Measurements from ENCODE around the gene MROH2B.
"Not testable (repeated sequence)": the region's sequence is repeated elsewhere in the genome, so short reads cannot be mapped to it uniquely, and the experiment has no call there.

MROH2B gene

DNA sequence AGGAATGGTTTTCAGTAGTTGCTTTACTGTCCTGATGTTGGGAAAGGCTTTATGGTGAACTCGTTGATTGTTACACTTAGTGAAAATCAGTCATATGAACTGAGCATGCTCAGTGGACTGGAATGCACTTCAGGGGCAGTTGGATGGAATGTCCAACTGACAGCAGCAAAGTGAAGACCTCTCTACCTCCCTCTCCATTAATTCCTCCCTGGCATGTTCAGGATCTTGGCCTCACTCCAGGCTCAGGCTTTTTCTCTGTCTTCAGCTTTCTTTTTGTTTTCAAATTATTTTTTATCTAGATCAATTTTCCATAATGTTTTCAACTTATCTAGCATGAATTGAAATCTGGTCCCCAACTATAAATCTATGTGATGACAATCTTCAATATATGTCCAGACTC is at the start of gene MROH2B:
MROH2B (minus strand) TSS at position 101 of the 400 bp plus-strand sequence. CDS start 490 bp downstream, outside the sequence.
- no peak for DNase-seq

DNA sequence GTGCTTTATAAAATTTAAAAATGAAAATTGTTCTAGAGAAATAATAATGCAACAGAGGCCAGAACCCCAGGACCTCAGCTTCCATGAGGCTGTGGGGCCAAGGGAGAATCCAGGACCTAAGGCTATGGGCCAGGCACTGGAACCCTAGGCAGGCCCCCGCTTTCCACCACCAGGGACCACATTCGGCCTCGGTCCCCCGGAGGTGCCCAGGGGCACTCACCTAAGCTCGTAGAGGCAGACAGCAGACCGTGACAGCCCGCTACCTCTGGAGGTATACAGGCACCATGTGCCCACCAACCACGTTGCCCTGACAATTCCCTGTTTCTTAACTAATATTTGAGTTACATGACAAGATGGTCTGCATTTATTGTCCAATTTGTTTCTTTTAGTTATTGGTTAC is 49.5 kb upstream of the MROH2B start:
- no peak for DNase-seq

DNA sequence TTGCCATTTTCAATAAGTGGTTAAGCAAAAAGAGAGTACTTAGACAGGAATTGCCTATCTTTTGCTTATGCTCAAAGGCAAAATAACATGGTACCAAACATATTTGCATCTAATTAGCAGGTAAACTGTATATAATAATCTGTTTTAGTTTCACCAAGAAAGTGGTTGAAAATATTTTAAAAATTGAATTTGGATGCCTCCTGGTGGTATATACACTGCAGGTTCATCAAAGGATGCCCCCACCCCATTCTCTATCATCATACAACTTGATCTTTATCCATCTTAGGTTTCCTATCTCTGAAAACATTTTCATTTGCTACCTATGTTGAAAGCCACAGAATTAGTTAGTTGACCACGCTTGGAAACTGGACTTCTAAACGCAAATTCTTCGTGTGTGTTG is 47.0 kb upstream of the MROH2B start:
- no peak for DNase-seq

DNA sequence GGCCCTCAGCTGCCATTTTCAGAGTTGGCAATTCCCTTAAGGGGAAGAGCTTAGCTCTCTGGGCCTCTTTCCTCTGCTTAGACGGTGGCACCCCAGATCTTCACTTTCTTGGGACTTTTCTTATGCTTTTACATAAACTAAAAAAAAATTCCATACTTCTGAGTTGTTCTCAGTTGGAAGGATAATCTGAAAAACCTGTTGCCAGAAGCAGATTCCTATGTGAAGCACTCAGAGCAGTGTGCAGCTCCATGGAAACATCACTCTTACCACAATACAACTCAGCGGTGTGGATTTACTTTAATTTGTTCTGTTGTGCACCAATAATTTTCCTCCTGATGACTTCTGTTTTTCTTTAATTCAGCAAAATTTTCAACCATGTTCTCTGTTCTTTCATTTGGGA is 44.1 kb upstream of the MROH2B start:
- DNase-seq = no peak

DNA sequence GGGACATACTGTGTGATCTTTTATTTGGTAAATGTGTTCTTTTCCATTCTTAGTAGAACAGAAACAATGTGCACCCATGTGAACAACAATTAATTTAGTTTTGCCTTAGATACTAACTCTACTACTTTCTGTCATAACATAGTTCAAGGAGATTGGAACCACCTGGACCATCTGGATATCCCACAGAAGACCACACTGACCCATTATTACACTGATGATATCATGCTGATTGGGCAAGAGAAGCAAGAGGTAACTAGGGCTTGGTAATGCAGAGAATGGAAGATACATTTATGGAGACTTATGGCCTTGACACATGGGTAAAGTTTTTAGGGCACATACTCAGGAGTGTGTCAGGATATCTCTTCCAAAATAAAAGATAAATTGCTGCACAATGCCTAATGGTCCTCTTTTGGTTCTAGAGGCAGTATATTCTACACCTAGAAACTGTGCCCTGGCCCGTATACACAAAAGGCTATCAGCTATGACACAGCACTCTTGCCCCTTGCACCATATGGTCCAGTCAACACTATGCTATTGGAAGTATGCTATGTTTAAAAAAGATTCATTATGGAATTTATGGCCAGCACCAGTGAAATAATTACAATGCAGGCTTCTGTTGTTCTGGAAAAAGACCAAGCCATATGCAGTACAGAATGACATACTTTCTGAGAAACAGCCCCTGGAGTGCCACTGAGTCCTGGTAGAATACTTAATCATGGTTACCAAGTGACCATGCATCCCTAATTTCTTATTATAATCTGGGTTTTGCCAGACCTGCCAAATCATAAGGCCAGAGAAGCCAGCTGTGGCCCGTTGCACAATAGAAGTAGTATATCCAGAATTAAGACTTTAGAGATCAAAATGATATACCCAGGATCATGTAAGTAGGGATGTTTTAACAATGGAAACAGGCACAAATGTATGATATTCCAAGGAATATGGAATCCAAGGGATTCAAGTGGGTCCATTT is 41.6 kb upstream of the MROH2B start:
- no peak for DNase-seq

DNA sequence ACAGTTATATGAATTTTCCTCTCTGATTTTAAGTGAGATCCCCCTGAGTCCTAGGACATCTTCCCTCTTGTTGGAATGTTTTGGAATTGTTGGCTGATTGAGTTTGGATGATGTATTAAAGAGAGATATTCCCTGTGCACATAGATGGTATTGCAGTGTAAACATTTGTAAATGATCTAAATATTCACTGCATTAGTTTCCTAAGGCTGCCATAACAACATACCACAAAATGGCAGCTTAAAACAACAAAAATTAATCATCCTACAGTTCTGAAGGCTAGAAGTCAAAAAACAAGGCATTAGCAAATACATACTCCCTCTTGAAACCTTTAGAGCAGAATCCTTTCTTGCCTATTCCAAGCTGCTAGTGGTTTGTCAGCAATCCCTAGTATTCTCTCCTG is 38.0 kb upstream of the MROH2B start:
- no peak for DNase-seq

DNA sequence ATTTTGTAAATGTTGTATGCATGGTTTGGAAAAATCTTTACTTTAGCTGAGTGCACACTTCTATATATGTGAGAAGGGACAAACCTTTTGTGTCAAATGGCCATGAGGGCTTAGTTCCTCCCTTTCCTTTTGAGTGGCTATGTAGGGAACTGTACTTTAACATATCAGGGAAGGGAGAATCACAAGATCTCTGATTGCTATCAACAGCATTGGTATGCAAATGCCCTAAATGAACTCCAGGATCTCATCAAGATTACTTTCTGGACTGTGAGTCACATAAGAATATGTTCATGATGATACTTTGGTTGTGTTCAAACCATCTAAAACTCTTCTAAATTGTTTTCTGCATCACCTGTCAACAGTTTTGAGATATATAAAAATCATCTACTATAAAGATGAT is 31.2 kb upstream of the MROH2B start:
- no peak for DNase-seq

DNA sequence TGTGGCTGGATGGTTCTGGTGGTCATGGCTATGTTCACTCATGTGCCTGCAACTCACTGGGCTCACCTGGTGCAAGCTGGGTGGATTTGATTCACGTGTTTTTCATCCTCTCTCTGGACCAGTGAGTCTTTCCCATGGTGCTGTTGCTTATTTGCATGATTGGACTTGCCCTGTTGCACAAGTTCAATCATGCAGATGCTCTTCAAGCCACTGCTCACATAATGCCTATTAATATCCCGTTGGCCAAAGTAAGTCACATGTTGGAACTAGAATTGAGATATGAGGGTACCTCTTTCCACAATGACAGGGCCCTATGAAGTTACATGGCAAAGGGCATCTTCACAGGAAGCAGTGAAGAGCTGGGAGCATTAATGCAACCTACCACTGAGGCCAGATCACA is 26.5 kb upstream of the MROH2B start:
- no peak for DNase-seq

DNA sequence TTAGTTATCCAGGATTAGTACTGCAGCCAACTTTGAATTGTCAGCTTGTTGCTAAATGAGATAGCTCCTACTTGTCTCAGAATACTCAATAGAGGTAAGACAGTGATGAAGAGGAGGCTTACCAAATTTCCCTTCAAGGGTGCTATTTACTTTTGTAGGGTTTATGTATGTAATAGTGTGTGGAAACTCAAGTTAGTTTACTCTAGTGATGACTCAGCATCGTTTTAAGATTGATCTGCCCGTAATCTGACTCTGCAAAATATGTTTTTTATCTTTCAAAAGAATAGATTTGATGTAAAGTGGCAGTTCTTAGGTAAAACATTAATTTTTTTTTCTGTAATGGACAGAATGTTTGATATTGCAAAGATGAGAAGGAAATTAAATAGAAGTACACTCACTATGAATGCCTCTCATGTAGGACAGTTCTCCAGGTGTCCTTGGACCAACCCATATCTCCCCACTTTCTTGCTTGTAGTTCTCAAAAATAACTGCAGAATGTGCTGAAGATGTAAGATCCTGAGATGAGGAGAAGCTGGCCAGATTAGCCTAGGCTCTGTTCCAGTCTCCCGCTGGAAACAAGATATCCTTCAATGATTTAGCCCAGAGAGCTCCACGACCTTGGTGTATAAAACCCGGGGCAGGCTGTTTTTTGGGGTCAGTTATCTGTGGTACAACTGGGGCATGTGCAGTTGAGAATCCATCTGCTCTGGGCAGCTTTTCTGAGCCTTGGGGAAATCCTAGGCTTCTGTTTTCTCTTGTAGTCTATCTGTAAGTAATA is 24.4 kb upstream of the MROH2B start:
- no peak for DNase-seq

DNA sequence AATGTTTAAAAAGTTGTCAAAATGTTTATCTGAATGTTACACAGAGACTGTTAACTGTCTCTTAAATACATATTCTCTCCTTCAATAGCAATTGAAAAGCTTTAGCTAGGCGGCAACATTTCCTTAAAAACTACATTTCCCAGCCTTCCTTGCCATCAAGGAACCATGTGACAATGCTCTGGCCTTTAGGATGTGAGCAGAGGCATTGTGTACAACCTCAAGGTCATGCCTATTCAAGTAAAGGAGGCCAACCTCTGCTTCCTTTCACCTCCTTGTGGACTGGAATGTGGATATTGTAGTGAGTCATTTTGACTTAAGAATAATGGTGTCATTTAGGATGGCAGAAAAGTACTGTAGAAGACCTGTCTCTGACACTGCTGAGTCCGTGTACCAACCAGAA is 23.7 kb upstream of the MROH2B start:
- no peak for DNase-seq

DNA sequence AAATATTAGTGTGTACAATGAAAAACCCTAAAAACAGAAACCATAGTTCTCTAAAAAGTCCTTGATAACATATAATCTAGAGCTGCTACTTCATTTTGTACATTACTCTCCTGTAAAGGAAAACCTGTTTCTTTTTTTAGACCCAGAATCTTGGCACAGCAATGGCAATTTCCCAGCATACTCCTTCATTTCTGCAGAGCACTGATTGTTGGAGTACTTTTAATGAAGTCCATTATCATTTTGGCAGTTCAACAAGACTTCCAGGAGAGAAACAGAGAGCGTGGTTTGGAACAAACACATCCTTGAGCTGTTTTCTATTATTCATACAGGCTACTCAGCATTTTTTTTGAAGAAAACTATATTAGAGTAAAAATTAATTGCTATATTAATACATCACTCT is 22.7 kb upstream of the MROH2B start:
- DNase-seq = no peak

DNA sequence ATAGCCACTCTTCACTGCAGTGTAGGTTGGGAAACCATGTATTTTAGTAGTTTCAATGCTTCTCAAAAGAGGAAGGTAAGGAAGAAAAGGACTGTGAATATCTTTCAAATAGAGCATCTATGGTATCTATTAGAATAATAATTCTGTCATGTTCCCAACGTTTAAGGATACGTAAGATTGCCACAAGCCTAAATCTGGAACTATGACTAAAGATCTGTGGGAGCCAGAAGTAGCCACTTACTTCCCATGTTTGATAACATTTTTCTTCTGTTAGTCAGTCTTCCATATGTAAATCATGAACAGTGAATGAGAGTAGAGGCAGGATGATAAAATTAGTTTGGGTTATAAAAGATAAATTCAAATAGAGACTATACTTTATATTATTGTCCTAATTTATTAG is 16.3 kb upstream of the MROH2B start:
- DNase-seq = no peak

DNA sequence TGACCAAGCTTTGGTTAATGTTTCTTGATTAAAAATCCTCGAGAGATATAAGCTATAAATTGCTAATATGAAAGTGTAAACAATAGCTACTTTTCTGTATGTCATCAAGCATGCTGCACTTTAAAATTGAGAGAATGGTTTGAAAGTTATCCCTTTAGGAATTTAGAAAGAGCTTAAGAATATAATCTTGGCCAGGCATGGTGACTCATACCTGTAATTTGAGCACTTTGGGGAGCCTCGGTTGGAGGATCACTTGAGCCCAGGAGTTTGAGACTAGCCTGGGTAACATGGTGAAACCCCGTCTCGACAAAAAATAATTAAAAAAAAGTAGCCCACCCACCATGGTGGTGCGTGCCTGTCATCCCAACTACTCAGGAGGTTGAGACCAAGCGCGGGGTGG is 12.2 kb upstream of the MROH2B start:
- no peak for DNase-seq

DNA sequence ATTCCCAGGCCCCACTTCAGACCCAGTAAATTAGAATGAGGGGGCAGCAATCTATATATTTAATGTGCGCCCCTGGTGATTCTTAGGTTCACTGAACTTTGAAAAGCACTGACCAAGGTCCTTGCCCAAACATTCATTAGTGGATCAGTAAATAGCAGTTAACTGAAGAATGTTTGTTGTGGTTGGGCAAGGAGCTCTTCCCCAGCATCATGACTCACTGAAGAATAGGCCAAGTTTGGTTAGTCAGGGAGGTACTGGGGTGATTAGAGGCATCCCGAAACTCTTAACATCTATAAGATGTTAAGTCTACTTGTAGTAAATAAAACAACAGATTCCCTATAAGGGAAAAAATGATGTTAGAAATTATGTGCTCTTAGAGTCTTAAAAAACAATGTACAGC is 833 bp upstream of the MROH2B start:
- DNase-seq = no peak

DNA sequence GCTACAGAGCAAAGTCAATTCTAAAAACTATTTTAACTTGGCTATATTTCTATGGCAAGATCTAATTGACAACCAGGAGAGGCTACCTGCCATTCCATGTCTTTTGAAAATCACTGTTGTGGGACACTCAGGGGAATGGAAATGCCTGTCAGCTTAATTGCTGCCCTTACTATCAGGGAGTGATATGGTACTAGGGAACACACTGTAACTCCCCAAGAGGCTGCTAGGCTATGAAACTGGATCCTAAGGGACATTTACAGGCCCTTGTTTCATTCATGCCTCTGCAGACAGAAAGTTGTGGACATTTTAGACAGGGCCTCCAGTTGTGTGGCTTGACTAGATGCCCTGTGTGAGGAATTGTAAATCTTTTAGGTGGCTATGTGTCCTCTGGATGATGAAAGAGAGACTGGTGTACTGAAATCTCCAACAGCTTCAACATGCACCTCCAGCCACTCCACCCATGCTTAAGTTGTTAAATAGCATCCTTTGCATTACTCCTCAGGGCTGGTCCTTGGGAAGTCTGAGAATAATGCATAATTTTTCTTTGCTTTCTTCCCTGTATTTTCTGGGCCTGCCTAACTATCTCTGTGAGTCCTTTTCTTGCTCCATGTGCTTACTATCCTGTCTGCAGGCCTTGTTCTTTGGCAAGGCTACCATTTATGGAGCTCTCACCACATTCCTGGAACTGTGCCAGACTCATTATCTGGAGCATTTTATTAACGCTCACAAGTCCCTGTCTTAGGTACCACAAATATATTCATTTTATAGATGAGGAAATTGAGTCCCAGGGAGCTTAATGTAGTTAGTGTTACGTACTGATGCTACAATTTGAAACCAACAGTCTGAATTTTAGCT is 3.2 kb downstream of the MROH2B start:
- no peak for DNase-seq

DNA sequence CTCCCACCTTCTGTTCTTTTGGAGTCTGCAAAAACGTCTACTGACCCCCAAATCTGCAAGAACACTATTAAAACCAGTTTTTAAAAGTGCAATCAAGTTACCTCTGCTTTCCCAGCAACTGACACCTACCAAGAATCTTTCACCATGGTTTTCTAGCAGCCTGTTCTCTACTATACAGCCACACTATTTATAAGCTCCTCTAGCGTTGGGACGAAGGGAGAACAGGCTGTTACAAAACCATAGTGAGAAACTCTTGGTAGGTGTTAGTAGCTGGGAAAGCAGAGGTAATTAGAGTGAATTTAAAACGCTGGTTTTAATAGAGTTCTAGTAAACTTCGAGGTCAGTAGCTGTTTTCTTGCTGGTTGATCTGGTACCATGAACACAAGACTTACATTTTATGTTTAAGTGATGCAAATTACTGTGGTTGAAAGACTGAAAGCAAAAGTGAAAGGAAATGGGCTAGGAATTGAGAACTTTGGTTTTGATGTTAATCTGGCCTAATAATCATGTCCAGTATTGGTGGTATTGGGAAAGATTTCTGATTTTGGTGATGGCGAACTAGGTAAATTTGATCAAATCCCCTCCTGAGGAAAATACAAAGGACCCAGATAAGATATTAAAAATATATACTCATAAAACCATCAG is 5.3 kb downstream of the MROH2B start:
- DNase-seq = no peak

DNA sequence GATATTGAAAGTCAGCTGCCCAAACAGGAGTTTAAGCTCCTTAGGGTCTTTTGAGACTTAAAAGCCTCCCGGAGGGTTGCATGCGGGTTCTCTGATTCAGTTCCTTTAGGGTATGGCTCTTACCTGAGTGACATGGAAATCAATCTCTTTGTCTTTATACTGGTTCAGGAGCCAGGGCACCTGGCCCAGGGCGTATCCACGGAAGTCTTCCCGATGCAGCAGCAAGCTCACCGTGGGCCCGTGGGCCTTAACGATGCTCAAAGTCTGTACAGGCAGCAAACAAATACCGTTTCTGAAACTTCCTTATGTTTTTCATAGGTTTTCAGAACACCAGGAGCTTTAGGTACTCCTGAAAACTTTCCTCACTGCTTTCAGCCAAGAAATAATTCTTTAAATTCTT is 13.2 kb downstream of the MROH2B start:
- DNase-seq = no peak

DNA sequence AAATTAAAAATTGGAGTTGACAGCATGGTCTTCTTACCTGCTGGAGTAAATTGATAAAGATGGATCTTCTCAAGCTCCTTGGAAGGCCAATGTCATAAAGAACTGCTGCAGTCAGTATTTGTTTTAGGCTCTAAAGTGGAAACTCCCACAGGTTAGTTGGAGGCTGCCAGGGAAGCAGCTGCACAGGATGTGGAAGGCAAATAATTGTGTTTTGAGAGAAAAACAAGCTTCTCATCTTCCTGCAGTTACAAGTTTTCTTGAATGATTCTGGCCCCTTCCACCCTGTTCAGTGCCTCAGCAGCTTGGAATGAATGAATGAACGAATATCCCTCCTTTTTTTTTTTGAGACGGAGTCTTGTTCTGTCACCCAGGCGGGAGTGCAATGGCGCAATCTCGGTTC is 13.9 kb downstream of the MROH2B start:
- no peak for DNase-seq

DNA sequence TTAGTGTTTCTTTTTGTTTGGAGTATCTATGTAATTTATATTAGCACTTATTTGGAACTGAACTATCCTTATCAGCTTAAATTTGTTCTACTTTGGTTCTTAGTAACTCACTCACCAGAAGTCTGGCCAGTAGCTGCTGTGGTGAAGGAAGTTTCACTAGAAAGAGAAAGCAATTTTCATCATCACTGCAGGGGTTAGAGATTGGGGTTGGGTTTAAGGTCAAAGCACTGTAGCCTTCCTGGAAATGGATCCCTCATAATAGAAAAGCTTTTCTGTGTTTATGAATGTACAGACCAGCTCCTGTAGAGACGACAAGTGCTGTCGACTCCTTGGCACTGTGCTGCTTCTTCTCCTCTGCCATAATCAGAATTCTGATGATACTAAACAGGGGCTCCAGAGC is 22.2 kb downstream of the MROH2B start:
- DNase-seq = no peak

DNA sequence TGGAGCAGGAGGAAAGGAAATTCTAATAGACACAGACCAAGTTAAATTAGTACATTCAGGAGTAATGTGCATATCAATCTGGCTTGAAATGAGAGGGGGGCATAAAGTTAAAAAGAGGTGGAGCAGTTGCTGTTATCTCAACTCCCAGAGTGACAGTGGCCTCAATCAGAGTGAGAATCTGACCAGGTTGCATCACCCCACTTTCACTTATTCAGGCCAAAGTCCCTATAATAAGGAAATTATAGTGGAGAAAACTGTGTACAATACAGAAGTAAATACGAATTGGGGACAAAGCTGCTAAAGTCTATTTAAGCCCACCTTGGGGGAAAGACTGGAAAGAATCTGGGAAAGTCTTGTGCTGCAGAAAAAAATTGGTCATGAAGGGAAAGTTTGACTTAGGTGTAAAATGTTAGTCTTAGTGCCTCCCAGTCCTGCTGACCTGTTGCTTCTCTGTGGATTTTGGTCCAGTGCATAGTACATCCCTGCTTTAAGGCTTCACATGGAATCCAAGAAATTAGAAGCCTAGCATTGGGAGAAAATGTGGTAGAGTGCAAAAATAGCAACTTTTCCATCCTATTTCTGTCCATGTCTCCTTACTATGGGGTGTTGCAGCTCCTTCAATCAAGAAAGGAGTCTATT is 27.9 kb downstream of the MROH2B start:
- DNase-seq = no peak

DNA sequence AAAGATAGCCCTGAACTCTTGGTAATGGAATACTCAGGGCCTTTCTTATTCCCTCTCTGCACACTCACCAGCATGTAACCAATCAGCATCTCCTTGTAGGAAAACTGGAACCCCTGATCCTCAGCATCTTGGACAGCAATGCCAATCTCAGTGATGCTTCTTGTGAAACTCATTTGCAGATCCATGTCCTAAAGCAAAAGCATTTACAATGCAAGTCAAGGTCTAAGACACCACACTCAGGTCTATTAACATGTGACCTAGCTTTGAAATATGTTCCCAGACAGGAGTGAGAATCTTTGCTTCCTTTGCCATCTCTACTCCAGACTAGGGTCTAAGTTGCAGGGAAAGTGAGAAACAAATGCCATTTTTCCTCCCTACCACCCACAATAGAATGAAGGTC is 38.2 kb downstream of the MROH2B start:
- no peak for DNase-seq

DNA sequence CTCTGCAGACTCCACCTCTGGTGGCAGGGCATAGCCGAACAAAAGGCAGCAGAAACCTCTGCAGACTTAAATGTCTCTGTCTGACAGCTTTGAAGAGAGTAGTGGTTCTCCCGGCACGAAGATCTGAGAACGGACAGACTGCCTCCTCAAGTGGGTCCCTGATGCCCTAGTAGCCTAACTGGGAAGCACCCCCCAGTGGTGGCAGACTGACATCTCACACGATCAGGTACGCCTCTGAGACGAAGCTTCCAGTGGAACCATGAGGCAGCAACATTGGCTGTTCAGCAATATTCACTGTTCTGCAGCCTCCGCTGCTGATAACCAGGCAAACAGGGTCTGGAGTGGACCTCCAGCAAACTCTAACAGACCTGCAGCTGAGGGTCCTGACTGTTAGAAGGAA is 48.5 kb downstream of the MROH2B start:
- not testable (repeated sequence) for DNase-seq

All from GOT3 (cell line).